AG04449 (cell line): Measurements from ENCODE around the gene LRBA.

ENCODE experiments used
- CTCF ChIA-PET: fragments of 350-600 bp; formaldehyde crosslinking; extraction: SDS; loops from one replicate; lab custom pipeline; 2021; ENCODE audit warnings: antibody characterized with exemption; lab: Yijun Ruan, JAX
- POLR2A ChIA-PET: fragments of 400-600, 350-600 bp; formaldehyde crosslinking; extraction: SDS; loops from one replicate; lab custom pipeline; 2020; ENCODE audit warnings: antibody characterized with exemption, inconsistent platforms; lab: Yijun Ruan, JAX
- DNase-seq: peaks from one replicate; pipeline ENCODE4 v3.0.0-alpha.2; 2010; ENCODE audit warnings: low read depth, low spot score
- H3K4me3 ChIP-seq: 2 replicates; pipeline ENCODE4 v1.5.1; 2011; ENCODE audit warnings: low read depth, mild to moderate bottlenecking, control low read depth, low read length
- TF ChIP-seq, protein P1 (sequence below): IDR thresholded peaks from one replicate; pipeline ENCODE4 v1.5.1; 2011; ENCODE audit warnings: mild to moderate bottlenecking, moderate library complexity, low read length, control low read depth, inconsistent platforms; ENCODE audit not compliant: insufficient read depth; ENCODE audit errors: missing control alignments

The LRBA gene

DNA sequence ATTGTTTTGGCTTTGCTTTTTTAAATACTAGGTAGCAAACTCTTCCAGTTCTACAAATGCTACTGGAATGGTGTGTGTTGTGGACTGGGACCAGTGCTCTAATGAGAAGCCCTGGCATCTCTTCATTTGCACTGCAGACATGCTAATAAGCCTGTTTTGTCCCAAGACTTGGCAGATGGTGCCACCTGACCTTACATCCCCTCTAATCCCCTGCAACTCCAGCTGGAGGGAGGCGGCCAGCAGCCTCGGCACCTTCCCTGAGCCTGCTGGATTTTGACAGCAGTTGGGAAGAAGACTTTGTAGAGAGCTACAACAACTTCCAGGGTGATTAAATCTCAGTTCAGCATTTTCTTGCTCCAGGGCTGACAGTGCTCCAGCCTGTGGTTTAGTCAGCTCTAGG is 736.9 kb downstream of the LRBA start:
- CTCF ChIA-PET = interaction anchor here (1.4 kb wide), 1 partner anchor 589 kb away, joined by 6 read pairs; no protein-coding TSS in a partner anchor
- POLR2A ChIA-PET = no interaction called here
- TF ChIP-seq, protein P1, sequence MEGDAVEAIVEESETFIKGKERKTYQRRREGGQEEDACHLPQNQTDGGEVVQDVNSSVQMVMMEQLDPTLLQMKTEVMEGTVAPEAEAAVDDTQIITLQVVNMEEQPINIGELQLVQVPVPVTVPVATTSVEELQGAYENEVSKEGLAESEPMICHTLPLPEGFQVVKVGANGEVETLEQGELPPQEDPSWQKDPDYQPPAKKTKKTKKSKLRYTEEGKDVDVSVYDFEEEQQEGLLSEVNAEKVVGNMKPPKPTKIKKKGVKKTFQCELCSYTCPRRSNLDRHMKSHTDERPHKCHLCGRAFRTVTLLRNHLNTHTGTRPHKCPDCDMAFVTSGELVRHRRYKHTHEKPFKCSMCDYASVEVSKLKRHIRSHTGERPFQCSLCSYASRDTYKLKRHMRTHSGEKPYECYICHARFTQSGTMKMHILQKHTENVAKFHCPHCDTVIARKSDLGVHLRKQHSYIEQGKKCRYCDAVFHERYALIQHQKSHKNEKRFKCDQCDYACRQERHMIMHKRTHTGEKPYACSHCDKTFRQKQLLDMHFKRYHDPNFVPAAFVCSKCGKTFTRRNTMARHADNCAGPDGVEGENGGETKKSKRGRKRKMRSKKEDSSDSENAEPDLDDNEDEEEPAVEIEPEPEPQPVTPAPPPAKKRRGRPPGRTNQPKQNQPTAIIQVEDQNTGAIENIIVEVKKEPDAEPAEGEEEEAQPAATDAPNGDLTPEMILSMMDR = no peak

DNA sequence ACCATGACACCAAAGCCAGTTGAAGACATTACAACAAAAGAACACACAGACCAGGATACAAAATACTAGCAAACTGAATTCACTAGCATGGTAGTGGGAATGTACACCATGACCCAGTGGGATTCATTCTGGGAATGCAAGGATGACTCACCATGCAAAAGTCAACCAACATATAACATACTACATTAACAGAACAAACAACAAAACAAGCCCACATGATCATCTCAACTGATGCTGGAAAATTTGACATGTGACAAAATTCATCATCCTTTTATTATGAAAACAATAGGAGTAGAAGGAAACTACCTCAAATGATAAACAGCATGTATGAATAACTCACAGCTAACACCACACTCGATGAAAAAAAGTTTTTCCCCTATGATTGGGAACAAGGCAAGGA is 746.6 kb downstream of the LRBA start:
- DNase-seq = no peak
- ChIA-PET CTCF (no interaction called here), POLR2A (no interaction called here)
- TF ChIP-seq, protein P1 = no peak
- no peak overlapping the region for H3K4me3 ChIP-seq

More for the DNA sequence above, 736.9 kb downstream of the LRBA start:
- no peak for DNase-seq
- H3K4me3 ChIP-seq = no peak overlapping the region

DNA sequence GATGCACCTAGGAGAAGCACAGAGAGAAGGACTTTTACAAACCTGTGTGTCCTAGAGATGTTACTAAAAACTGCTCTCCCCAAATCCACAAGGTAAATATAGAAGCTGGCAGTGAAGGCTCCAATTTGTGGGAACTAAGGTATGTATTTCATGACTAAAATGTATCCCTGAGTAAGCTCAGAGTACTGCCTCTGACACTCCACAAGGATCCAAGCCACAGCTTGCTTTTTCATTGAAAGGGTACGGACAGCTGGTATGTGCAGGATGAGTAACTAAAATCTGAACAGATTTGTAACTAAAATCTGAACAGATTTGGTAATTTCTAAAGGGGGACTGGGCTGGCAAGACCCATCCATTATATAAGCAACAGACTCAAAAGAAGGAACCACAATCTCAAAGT is 749.3 kb downstream of the LRBA start:
- TF ChIP-seq, protein P1 = no peak
- ChIA-PET CTCF (interaction anchor here (0.8 to 3.7 kb wide), 2 partner anchors 32 to 601 kb away, joined by 3 to 13 read pairs; no protein-coding TSS in a partner anchor), POLR2A (interaction anchor here (0.8 to 1.0 kb wide), 2 partner anchors 15 to 315 kb away, joined by 3 read pairs; no protein-coding TSS in a partner anchor)
- no peak overlapping the region for H3K4me3 ChIP-seq
- DNase-seq = no peak

DNA sequence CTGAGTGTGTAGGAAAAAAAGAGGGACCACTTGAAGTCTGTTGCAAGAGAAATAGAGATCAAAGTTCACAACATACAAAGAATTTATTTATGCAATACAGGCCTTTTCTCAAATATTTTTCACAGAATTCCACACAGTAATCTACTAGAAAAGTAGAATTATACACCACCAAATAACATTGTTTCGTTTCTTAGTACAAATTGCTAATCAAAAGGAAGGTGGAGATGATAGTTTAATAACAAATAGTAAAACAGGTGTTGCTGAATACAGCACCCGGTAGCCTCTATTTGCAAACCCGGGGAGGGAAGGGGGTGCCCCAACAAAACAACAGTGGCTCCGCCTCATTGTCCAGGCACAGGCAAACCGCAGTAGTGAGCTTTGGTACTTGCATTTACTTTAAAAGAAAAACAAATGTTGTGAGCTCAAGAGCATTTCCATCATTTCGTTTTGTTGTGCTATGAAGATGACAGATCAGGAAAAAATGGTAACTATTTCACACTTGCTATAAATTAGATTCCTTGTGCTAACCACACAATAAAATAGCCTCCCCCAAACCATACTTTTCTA is 750.4 kb downstream of the LRBA start:
- DNase-seq = no peak
- POLR2A ChIA-PET = no interaction called here
- TF ChIP-seq, protein P1 = no peak
- CTCF ChIA-PET = interaction anchor here (1.1 to 3.7 kb wide), 4 partner anchors 19 to 602 kb away, joined by 3 to 13 read pairs (median 4); no protein-coding TSS in a partner anchor
- H3K4me3 ChIP-seq = no peak overlapping the region

DNA sequence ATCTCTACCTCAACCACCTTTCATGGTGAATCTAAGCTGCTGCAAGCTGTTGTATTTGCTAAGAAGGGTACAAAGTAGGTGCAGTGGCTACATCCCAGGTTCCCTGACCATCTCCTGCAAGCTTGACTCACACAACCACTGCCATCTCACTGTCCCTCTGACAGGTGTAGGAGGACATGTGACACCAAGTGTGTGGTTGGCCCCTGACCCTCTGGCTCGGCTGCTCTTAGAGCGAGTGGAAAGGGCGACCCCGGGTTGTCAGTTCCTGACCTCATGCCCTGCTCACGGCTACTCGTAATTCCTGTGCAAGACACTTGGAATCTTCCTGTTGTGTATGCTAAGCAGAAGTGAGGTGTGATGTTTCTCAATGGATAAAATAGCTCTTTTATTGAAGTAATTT is 752.5 kb downstream of the LRBA start:
- CTCF ChIA-PET = interaction anchor here (1.0 to 6.4 kb wide), 5 partner anchors 14 to 604 kb away, joined by 3 to 36 read pairs (median 7); no protein-coding TSS in a partner anchor
- TF ChIP-seq, protein P1 = no peak
- POLR2A ChIA-PET = no interaction called here
- DNase-seq = no peak
- no peak overlapping the region for H3K4me3 ChIP-seq

DNA sequence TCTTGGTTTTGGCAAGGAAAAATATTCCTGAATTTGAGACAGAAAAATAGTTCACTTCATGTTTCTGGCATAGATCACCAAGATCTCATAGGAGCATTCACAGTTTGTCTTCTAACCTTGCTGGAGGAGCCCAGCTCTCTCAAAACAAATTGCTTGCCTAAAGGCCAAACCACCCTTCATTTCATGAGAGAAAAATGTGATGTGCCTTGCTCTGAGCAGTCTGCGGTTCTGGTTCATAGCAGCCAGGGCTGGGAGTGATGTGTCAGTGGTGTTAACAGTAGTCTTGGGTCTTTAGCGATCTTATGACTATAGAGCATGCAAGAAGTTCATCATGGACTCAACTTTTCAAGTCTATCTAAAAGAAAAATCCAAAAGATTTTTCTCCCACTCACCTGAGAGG is 753.5 kb downstream of the LRBA start:
- POLR2A ChIA-PET = interaction anchor here (0.7 kb wide), 1 partner anchor 516 kb away, joined by 3 read pairs; no protein-coding TSS in a partner anchor
- H3K4me3 ChIP-seq = no peak overlapping the region
- DNase-seq = no peak
- CTCF ChIA-PET = interaction anchor here (0.6 to 6.4 kb wide), 6 partner anchors 13 to 330 kb away, joined by 3 to 36 read pairs (median 4); no protein-coding TSS in a partner anchor
- TF ChIP-seq, protein P1 = no peak
